NCI-H82 treated with DMSO at 0.1 percent for 48 hours (cell line): Measurements from ENCODE around the gene NLGN1.

Experiments
- DNase-seq: peaks from one replicate; lab custom pipeline; 2025; ENCODE audit not compliant: unreplicated experiment; lab: John Stamatoyannopoulos, UW

The NLGN1 gene

DNA sequence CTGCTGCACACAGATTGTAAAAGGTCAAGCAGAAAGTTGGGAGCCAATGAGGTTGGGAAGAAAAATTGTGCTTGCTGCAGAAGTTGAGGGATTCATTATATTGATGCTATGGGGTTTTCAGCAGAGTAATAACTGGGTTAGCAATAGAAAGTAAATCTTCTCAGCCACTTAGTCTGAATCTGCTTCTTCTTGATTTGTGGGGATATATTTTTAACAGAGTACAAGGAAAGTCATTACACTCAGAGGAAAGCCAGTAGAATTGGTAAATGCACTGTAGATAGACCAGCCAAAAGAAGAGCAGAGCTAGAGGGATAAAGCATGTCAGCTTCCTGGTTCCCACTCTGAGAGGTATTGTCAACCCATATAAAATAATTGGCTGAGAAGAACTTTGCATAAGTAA is 663.6 kb downstream of the NLGN1 start:
- no peak for DNase-seq

DNA sequence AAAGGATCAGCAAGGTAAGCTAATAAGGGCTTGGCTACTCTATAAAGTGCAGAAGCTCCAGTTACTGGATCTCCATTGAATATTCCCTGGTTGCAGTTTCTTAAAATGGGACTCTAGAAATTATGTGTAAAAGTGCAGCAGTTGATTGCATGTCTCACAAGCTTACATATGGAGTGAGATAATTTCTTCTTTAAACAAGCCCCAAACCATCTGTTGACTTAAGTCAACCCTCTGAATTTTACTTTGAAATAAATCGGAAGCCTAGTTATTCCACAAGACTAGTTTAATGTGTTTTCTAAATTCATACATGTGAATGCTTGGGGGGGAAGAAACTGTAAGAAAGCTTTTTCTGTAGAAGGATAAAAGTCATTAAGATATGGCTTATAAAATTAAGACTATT is 664.2 kb downstream of the NLGN1 start:
- DNase-seq = no peak

DNA sequence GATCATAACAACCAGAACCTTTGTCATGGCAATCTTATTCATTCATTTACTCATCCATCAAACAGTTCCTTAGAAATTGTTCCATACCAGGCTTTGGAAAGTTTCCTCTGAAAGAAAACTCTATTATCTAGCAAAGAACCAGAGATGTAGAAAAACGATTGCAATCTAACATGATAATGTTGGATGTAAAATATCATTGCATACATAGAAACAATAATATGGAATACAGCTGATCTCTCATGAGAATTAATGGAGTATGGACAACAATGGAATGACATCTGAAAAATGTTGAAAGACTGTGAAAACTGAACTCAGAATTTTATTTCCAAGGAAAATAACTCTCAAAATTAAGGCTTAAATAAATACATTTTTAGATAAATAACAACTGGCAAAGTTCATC is 665.4 kb downstream of the NLGN1 start:
- DNase-seq = no peak

DNA sequence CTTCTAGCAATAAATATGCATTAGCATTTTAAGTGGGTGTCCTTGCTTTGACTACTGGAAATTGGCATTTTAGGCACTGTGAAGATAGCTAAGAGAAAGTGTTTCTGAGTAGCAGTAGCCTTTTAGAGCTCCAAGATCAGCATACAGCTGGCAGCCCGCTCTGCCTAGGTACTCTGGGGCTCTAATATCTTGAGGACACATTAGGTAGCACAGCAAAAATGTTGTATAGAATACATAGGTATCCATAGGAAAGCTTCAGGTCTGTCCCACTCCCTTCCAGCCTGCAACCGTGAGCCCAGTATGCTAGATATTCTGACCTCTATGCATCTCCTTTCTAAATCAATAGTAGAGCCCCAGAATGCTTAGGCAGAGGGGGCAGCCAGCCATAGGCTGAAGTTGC is 670.5 kb downstream of the NLGN1 start:
- DNase-seq = no peak

DNA sequence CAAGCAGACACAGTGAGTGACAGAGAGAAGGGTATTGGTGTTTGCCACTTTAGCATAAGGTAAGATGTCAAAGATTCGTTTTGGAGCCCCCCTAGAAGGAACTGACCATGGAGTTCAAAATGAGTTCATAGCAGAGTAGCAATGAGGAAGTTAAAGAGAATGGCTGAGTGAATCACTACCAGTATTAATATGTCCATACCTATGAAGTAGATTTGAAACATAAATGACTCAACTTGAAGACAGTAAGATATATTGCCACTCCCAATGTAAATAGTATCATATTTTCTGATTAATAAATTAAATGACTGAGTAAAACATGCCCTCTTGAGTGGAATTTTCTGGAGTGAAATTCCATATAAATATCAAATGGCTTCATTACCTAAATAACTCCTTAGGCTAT is 675.1 kb downstream of the NLGN1 start:
- no peak for DNase-seq

DNA sequence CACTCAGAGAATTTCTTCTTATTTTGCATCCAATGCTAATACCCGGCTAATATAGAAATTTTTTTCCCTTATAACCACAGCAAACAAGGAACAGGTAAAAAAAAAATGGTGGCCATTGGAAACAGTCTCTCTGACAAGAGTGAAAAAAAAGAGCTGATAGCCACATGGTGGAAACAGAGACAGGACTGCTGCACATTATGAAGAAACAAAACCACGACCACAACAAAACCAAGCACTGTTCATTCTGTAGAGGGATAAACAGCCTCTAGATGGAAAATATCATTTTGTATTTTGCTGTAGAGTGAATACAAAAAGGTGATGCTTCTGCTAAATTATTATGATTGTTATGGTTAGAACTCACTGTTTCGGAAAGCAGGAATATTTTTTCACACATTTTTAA is 686.2 kb downstream of the NLGN1 start:
- DNase-seq = no peak

DNA sequence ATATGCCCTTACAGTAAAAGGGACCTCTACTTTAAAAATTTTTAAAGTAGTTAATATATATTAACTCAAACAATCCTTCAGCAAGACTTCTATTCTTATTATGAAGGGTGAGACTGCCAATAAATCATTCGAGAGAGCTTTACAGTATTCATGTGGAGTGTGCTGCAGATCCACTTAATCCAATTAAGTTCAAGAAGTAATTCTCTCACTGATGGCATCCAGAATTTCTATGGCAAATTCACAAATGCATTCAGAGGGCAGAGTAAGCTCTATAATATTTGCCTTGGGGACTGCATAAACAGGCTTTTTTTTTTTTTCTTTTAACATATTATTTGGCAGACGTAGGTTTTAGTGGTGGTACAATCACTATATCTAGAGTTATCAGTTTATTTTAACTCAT is 692.0 kb downstream of the NLGN1 start:
- DNase-seq = peak; percentile 79

DNA sequence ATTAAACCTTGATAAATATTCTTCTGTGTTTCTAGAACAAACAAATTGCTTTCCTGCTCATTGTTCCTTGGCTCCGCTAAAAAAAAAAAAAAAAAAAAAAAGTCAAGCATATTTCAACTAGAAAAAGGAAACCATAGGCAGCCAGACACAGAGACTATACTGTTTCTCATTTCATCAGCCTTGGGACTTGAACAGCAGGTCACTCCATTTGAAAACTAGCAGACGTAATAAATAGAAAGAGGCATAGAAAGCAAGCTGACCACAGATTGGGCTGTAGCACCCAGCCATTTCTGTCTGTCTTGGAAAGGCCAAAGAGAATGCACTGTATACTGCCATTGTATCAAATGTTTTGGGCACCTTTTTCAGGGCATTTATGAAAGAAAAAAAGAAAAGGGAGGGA is 697.1 kb downstream of the NLGN1 start:
- DNase-seq = no peak

DNA sequence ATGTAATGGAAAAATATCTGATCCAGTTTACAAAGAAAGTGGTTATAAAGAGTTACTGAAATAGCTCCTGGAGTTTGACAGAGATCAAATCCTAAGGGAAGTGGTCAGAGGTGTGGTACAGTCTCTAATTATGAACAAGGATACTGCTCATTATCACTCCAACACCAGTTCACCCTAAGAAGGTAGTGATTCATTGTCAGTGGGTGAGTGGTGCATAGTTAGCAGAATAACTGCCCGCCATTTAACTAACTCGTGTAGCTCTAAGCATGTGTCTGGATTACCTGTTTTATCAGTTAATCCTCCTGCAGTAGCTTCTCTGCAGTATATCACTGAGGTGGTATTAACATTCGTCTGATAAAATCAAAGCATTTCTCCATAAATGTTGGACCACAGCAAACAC is 700.1 kb downstream of the NLGN1 start:
- peak; percentile 79 for DNase-seq

DNA sequence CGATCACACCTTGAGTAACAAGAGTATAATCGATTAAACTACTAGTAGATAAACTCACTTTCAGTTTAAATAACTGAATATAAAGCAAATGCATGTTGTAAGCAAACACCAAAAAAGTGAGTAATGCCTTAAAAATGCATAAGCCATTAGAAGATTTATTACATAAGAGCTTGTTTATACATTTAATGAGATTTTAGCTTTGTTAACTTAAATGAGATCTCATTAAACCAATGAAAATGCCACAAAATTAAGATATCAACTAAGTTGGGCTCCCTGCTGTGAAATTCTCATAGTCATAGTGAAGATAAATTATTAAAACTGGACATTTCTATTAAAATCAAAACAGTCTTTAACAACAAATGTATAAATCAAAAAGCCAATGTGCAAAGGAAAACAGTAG is 701.2 kb downstream of the NLGN1 start:
- no peak for DNase-seq

DNA sequence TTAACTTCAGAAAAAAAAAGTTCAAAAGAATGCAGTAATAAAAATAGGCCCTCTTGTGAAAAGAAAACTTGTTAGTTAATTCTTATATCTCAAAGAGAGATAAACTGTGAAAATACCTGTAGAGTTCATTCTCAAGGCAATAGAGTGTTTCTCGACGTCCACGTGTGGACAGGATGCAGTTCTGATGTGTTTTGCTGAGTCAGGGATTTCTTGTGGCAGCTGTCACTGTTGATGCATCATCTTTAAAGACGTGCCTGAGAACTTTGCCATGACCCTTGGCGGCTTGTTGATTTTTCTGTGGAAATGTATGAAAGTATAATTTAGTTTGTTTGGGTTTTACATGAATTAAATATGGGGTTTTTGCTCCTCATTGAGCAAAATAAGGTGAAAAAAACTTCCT is 702.2 kb downstream of the NLGN1 start:
- DNase-seq = no peak

DNA sequence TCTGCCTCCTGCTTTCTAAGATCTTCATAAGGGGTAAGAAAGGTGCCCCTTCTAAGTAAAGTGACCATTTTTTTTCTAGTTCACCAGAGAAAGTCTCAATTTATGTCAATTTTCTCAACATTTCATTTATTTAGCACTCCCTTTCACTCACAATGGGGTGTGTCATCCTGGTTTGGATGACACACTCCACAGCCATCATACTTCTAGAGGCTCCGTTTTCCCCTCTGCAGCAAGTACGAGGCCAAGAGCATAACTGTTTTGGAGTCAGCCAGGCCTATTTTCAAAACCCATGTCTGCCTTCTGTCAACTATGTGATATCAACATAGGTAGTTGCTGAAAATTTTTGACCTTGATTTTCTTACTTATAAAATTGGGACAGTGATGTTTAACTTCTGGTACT is 703.2 kb downstream of the NLGN1 start:
- no peak for DNase-seq

DNA sequence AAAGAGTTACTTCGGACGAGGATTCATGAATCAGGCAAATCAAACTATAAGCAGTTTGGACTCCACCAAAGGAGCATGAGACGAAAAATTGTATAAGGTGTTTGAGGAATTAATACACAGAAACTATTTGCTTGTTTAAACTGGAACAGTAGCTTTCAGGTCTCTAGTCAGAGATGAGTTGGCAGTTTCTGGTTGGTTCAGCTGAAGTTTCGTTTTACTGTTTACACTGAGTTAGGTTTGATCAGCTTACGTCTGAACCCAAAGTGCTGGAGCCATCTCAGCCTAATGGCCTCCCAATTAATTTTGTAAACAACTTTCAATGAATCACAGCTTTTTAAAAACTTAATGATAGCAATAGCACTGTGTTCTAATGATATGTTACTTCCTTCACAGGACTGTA is 703.7 kb downstream of the NLGN1 start:
- no peak for DNase-seq

DNA sequence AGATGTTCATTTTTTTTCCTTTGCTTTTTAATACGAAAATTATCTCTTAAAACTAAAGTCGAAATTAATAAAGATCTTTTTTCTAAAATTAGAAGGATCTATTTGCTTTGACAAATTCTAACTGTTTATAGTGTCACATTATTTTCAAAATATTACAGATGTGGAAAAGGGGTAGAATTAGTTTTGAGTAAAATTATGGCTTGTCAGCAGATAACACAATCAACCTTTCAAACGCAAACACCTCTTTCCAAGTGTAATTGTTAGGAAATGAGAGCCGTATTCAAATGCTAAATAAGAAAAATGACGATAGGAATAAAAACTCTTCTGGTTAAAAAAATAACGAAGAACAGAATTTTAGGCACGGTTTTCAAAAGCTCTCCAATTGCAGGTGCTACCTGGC is 704.7 kb downstream of the NLGN1 start:
- no peak for DNase-seq

DNA sequence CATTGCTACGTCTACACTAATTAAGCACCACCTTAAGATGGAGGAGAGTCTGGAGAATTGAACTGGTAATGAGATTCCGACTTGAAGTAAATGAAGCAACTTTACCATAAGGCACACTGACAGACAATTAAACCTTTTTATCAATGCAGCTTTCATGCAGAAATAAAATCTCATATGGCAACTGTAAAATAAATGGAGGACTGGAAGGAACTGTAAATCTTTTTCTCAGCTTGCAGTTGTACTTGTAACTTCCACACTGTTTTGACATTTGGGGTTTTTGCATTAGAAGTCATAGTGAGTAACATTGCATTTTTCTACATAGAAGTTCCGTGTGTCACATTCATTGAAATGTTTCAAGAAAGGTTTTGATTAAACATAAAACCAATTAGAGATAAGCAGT is 705.3 kb downstream of the NLGN1 start:
- no peak for DNase-seq

DNA sequence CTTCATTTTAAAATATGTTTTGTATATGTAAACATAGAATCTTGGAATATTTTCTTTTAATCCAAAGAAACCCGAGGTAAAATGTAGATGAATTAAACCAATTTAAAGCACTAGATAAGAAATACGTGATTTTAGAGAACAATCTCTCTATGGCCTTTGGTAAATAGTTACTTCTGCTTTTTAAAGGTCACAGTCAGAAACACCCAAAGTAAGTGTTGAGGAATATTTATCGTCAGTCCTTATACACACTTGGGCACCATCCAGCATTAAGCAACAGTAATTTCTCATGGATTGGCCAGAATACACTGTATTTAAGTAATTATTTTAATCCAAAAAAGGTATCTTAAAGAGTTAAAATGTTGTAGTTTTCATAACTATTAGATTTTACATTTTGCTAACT is 713.2 kb downstream of the NLGN1 start:
- no peak for DNase-seq

DNA sequence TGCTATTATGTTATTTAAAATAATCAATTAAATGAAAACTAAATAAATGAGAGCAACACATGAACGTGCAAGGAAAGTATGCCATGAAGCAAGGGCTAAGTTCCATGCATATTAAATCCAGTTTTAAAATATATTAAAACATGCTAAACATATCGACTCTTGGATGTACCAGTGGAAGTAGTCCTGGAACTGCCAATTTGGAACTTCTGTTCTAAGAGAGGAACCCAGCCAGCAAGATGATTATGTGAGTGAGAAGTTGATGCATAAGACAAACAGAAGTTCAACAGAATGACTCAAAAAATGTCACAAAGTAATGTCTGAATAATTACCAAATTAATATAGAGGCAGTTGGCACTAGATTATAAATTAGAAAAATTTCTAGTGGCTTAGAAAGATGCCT is 714.2 kb downstream of the NLGN1 start:
- DNase-seq = no peak

DNA sequence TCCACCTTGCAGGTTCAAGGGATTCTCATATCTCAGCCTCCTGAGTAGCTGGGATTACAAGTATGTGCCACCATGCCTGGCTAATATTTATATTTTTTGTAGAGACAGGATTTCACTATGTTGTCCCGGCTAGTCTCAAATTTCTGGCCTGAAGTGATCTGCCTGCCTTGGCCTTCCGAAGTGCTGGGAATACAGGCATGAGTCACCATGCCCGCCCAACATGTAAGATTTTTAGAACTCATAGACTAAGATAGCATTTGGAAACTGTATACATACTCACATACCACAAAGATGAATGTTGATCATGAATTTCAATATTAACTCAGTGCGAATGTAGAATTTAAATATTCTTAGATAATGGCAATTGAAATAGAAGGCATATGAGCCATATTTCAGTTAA is 718.9 kb downstream of the NLGN1 start:
- DNase-seq = no peak

DNA sequence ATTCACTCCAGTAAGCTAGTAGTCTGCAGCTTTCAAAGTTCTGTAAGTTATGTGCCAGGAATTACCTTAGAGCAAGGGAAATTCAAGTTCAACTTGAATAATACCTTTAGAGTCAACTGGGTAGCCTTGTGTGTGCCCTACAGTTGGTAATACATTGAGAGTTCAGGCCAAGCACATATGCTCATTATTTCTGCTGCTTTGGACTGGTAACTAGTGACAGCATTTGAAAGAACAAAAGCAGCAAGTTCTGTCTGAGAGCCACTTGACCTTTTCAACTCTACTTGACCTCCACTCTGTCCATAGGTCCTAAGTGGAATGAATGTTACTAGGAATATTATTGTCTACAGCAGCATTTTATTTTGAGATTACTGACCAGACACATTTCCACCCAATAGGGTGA is 723.5 kb downstream of the NLGN1 start:
- DNase-seq = no peak

DNA sequence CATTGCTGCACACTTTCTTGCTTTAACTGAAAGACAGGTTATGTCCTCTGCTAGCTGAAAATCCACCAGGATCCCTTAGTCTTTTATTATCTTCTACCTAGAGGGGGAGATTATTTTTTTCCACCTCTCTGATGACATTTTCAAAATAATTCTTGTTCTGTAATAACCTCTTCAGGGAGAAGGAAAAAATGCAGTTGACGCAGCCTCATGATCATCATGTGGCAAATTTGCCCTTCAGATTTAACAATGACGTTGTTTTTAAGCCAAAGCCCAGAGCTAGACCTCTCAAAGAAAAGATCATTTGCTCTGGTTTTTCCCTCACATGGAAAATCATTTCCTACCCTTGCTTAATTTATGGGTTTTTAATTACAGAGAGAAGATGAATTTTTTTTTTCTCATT is 724.9 kb downstream of the NLGN1 start:
- no peak for DNase-seq

DNA sequence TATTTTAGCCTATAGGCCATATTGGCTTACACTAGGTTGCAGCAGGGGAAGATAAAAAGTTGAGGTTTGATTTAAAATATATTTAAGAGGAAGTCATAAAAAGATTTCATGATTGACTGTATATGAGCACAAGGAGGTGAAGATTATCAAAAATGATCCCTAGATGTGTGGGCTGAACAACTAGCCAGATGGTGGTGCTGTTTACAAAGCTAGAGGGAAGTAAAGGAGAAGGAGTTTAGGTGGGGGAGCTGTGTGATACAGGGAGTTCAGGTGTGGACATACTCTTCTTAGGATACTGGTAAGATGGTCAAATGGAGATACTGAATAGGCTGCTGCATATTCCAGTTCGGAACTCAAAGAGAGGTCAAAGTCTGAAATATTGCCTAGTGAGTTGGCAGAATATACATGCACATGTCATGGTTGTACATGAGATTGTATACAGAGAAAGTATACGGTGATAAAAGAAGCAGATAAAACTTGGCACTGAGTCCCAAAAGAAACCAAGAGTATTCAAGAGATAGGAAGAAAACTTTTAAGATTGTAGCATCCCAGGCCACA is 727.8 kb downstream of the NLGN1 start:
- peak; percentile 73 for DNase-seq

DNA sequence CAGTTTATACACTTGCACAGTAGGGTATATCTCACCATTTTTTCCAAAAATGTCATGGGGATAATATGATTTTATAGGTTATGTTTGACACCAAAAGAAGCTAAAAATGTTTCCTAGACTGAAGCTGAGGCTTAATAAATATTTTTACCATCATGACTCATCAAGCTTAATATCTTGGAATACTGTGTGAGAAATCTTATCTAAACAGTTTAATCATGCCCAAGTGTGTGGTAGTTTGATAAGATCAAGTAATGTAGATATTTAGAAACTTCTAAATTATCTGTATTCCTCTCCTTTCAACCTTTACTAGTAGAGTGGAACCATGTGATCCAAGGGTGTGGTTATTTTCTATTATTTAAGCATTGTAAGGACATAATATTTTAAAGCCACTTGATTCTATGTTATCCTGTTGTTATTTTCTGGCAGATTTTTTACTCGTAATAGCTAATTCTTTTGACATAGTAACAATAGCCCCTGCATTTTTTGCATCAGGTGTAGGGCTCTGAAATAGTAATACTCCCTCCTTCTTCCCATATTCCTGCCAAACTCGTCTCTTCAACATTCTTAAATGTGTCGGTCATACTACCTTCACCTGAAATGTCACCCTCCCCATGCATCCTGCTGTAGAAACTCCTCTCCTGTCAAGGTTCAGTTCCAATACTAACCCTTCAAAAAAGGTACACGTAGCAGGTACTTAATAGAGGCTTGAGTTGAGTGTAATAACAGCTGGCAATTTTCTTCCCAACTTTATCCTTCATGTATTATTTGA is 729.6 kb downstream of the NLGN1 start:
- DNase-seq = no peak

DNA sequence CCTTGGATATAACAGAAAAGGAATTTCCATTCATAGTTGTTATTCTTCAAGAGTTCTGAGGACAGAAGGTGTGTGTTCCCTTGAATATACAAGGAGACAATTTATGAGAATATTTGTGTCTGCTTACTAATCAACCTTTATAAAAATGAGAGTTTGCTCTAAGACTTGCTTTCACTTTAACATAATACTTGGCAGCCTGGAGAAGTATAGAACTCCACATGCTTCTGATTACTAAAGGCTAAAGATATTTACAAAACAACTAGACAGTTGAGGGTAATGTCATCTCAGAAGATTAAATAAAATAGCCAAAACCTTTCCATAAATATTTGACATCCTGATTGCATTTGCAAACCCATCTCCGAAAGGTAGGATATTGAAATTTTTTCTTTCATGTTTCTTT is 734.5 kb downstream of the NLGN1 start:
- no peak for DNase-seq
